ENCODE results near the gene SLX4. TPM values are rescaled to one million over a fixed set of nuclear protein-coding genes. Genes with fewer than 3 reads are reported as not detected.

The SLX4 gene
- total and polyA plus RNA-seq, 9 of the 15 experiments (the other 6 are each of a cell fraction or from before 2014, with no cell fraction given), result 0.29 to 7.9 (median 3.8) TPM

DNA sequence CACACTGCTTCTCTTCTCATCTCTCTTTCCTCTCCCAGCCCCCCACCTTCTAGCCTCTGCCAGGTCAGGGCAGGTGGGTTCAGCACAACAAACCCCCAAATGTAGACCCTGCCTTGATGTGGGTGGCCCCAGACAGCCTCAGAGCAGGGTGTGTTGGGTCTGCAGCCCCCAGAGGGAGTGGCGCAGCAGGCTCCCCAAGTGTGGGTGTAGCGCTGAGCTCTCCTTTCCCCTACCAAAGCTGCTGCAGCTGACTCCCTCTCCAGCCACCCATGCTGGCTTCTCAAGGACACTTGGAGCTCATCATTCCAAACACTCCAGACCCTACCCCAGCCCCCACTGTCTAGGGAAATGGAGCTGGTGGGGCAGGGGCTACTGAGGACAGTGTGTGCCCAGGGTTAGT is 61.5 kb downstream of the SLX4 start:
- no peak for ATAC-seq

DNA sequence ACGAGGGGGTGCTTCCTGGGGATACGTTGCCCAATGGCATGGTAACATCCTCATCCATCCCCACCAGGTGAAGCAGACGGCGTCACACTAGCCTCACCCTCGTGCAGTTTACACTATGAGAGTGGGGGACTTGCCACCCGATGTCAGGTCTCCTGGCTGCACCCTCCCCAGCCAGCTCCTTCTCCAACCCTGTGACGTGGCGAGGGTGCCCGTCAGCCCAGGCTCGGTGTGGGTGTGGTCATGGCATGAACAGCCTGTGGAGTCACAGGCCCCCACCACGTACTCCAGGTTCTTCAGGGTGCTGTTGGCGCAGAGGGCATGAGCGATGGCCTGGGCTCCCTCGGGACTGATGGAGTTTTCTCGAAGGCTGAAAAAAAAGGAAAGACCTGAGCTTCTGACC is 62.5 kb downstream of the SLX4 start:
- Histone ChIP-seq H3K4me3 (no peak overlapping the region), H3K9ac (ENCODE audit: insufficient read depth in 1 of 2, low read depth in 2 of 2, low read length in 2 of 2) (no peak overlapping the region), H3K27me3 (ENCODE audit: control insufficient read depth in 2 of 2, insufficient read depth in 2 of 2, low read length in 2 of 2) (peaks cover 20 to 61% of the 10 kb centered on the region in 2 experiments), H3K4me2 (ENCODE audit: insufficient read depth, low read length) (no peak overlapping the region), H3K79me2 (ENCODE audit: control insufficient read depth, insufficient read depth, low read length) (no peaks in the 10 kb centered on the region), H3K36me3 (ENCODE audit: control insufficient read depth, insufficient read depth, low read length) (no peaks in the 10 kb centered on the region), H4K20me1 (replicated peaks; ENCODE audit: control insufficient read depth, insufficient read depth, low read length) (no peaks in the 10 kb centered on the region), H3K4me1 (replicated peaks in 1 of 2; ENCODE audit: control insufficient read depth in 2 of 2, insufficient read depth in 2 of 2, low read length in 2 of 2) (no peaks in the 10 kb centered on the region; a peak in 1 of 5 replicates), H3K9me1 (ENCODE audit: control insufficient read depth, insufficient read depth, low read length) (no peaks in the 10 kb centered on the region), H3K9me3 (replicated peaks; ENCODE audit: control insufficient read depth, insufficient read depth, low read depth, low read length) (no peaks in the 10 kb centered on the region), H3K27ac (ENCODE audit: extremely low read depth, low read depth, low read length) (no peak overlapping the region), H2AFZ (ENCODE audit: low read depth, low read length) (no peak overlapping the region)
- POLR2A ChIA-PET, result interaction anchor here (0.6 to 1.0 kb wide), 3 partner anchors 148 to 414 kb away, joined by 3 to 4 read pairs (median 3); partner anchors contain the start of genes ZNF174 and ZSCAN32
- FAIRE-seq (no peak), DNase-seq (ENCODE audit: extremely low read depth in 1 of 4, low spot score in 3 of 4) (no peak), ATAC-seq (no peak)
- BruUV-seq (replicated peaks), result no TSS peak
- in situ Hi-C loops (cut with MboI) (no loop called here), intact Hi-C loops (cut with micrococcal nuclease) (no loop called here)
- 0% methylated on average over 15 of the region's 15 CpGs for WGBS (ENCODE audit: insufficient coverage, low coverage, missing lambda C conversion rate)
- CTCF ChIA-PET (ENCODE audit: low intra/inter-chr PET ratio), result no interaction called here
- TF ChIP-seq TCF7 (IDR thresholded peaks at IDR 0.05; ENCODE audit: borderline replicate concordance) (no peak), HDAC8 (tag; IDR thresholded peaks at IDR 0.05) (no peak), ZNF431 (CRISPR knock-in tag; IDR thresholded peaks at IDR 0.05) (no peak), FOXA3 (CRISPR knock-in tag; conservative IDR thresholded peaks at IDR 0.05 in 1 of 2, IDR thresholded peaks at IDR 0.05 in 1 of 2) (no peak), ELF2 (CRISPR knock-in tag; IDR thresholded peaks at IDR 0.05) (no peak), JUND (IDR thresholded peaks at IDR 0.05; ENCODE audit: borderline replicate concordance, low read depth, low read length) (no peak), JUND (tag; IDR thresholded peaks at IDR 0.05; ENCODE audit: borderline replicate concordance, low read depth, low read length) (no peak), TEAD1 (CRISPR knock-in tag; IDR thresholded peaks at IDR 0.05) (no peak), POLR2A (conservative IDR thresholded peaks at IDR 0.05) (no peak), TFAM (CRISPR knock-in tag; conservative IDR thresholded peaks at IDR 0.05) (no peak)
- TF ChIP-seq, protein P1, sequence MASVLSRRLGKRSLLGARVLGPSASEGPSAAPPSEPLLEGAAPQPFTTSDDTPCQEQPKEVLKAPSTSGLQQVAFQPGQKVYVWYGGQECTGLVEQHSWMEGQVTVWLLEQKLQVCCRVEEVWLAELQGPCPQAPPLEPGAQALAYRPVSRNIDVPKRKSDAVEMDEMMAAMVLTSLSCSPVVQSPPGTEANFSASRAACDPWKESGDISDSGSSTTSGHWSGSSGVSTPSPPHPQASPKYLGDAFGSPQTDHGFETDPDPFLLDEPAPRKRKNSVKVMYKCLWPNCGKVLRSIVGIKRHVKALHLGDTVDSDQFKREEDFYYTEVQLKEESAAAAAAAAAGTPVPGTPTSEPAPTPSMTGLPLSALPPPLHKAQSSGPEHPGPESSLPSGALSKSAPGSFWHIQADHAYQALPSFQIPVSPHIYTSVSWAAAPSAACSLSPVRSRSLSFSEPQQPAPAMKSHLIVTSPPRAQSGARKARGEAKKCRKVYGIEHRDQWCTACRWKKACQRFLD (CRISPR knock-in tag; IDR thresholded peaks at IDR 0.05), result no peak

More for the DNA sequence above, 61.5 kb downstream of the SLX4 start:
- Histone ChIP-seq H3K4me1 (replicated peaks in 1 of 2; ENCODE audit: control insufficient read depth in 2 of 2, insufficient read depth in 2 of 2, low read length in 2 of 2) (no peaks in the 10 kb centered on the region; a peak in 1 of 5 replicates), H3K27me3 (ENCODE audit: control insufficient read depth in 2 of 2, insufficient read depth in 2 of 2, low read length in 2 of 2) (peaks cover 15 to 61% of the 10 kb centered on the region in 2 experiments), H3K36me3 (ENCODE audit: control insufficient read depth, insufficient read depth, low read length) (no peaks in the 10 kb centered on the region), H3K9ac (ENCODE audit: insufficient read depth in 1 of 2, low read depth in 2 of 2, low read length in 2 of 2) (no peak overlapping the region), H2AFZ (ENCODE audit: low read depth, low read length) (no peak overlapping the region), H3K9me3 (replicated peaks; ENCODE audit: control insufficient read depth, insufficient read depth, low read depth, low read length) (no peaks in the 10 kb centered on the region), H3K9me1 (ENCODE audit: control insufficient read depth, insufficient read depth, low read length) (no peaks in the 10 kb centered on the region), H3K27ac (ENCODE audit: extremely low read depth, low read depth, low read length) (no peak overlapping the region), H3K79me2 (ENCODE audit: control insufficient read depth, insufficient read depth, low read length) (no peaks in the 10 kb centered on the region), H4K20me1 (replicated peaks; ENCODE audit: control insufficient read depth, insufficient read depth, low read length) (no peaks in the 10 kb centered on the region), H3K4me2 (ENCODE audit: insufficient read depth, low read length) (no peak overlapping the region), H3K4me3 (no peak overlapping the region)
- ChIA-PET POLR2A (interaction anchor here (0.6 to 1.0 kb wide), 2 partner anchors 26 to 413 kb away, joined by 3 read pairs; no protein-coding TSS in a partner anchor), CTCF (ENCODE audit: low intra/inter-chr PET ratio) (no interaction called here)
- DNase-seq (ENCODE audit: extremely low read depth in 1 of 4, low spot score in 3 of 4) (no peak), FAIRE-seq (no peak)
- intact Hi-C loops (cut with micrococcal nuclease) (no loop called here), in situ Hi-C loops (cut with MboI) (no loop called here)
- WGBS (ENCODE audit: insufficient coverage, low coverage, missing lambda C conversion rate), result 0% methylated on average over 2 of the region's 2 CpGs
- TF ChIP-seq ETV6 (IDR thresholded peaks at IDR 0.05; ENCODE audit: borderline replicate concordance in 1 of 2, low read depth in 2 of 2, low read length in 1 of 2), result no peak
- no peak for TF ChIP-seq ETV6 (CRISPR knock-in tag; IDR thresholded peaks at IDR 0.05; ENCODE audit: borderline replicate concordance)
- TF ChIP-seq RBBP5 (IDR thresholded peaks at IDR 0.05; ENCODE audit: borderline replicate concordance, insufficient read depth, low read length, poor library complexity, severe bottlenecking), result no peak
- no peak for TF ChIP-seq FOXM1 (IDR thresholded peaks at IDR 0.05; ENCODE audit: low read depth)
- TF ChIP-seq FOXM1 (CRISPR knock-in tag; IDR thresholded peaks at IDR 0.05; ENCODE audit: low read depth), result no peak
- no peak for TF ChIP-seq EHMT2 (IDR thresholded peaks at IDR 0.05)
- no peak for TF ChIP-seq ZNF76 (CRISPR knock-in tag; IDR thresholded peaks at IDR 0.05; ENCODE audit: borderline replicate concordance)
- BruUV-seq (replicated peaks), result no TSS peak
